Small intestine (tissue), 7 donors: Measurements from ENCODE around the gene CASK. TPM values are rescaled to one million over a fixed set of nuclear protein-coding genes. Genes with fewer than 3 reads are reported as not detected.

Experiments used
- DNase-seq, 2 donors: peaks; one replicate each; pipeline versions ENCODE4 v3.0.0 to v3.0.0-alpha.2; 2013
- FAIRE-seq: peaks from 2 replicates; lab custom pipeline; 2012; peaks lifted over from hg19 to GRCh38; lab: Jason Lieb, UNC
- H3K27ac ChIP-seq, 3 donors: one replicate each; pipeline ENCODE4 v1.5.1; 2013; ENCODE audit warnings: low read length in 2 of 3, mild to moderate bottlenecking in 2 of 3, control low read depth in 1 of 3, inconsistent platforms in 1 of 3, low read depth in 1 of 3, moderate library complexity in 1 of 3
- H3K27me3 ChIP-seq, 3 donors: one replicate each; pipeline ENCODE4 v1.6.1; 2013; ENCODE audit warnings: low read length in 3 of 3, inconsistent platforms in 1 of 3; ENCODE audit not compliant: control insufficient read depth in 3 of 3, insufficient read depth in 3 of 3
- H3K36me3 ChIP-seq, 3 donors: one replicate each; pipeline ENCODE4 v1.6.1; 2013; ENCODE audit warnings: low read length in 3 of 3, inconsistent platforms in 1 of 3, low read depth in 1 of 3, mild to moderate bottlenecking in 1 of 3, moderate library complexity in 1 of 3; ENCODE audit not compliant: control insufficient read depth in 3 of 3, insufficient read depth in 2 of 3
- H3K4me1 ChIP-seq, 3 donors: one replicate each; pipeline ENCODE4 v1.6.1; 2013; ENCODE audit warnings: low read length in 2 of 3, inconsistent platforms in 1 of 3, low read depth in 1 of 3, mild to moderate bottlenecking in 1 of 3, moderate library complexity in 1 of 3; ENCODE audit not compliant: control insufficient read depth in 3 of 3, insufficient read depth in 2 of 3
- H3K4me3 ChIP-seq, 3 donors: one replicate each; pipeline ENCODE4 v1.5.1; 2013; ENCODE audit warnings: low read length in 3 of 3, control low read depth in 1 of 3, inconsistent platforms in 1 of 3, low read depth in 1 of 3, mild to moderate bottlenecking in 1 of 3, moderate library complexity in 1 of 3
- H3K9me3 ChIP-seq, 2 donors: one replicate each; pipeline ENCODE4 v1.6.1; 2013; ENCODE audit warnings: low read depth in 1 of 2, low read length in 1 of 2; ENCODE audit not compliant: control insufficient read depth in 2 of 2, insufficient read depth in 1 of 2
- WGBS, 3 donors: extraction: QIAGEN DNeasy Blood & Tissue Kit; methylation state at CpG; one replicate each; pipeline ENCODE4 v1.1.7; 2013; 5-methylcytosine and 5-hydroxymethylcytosine counted together
- polyA plus RNA-seq, 4 donors: library from polyadenylated mRNA; stranded (reverse) in 3 of 4; unstranded in 1 of 4; fragments of 200-250 nt in 3 of 4; fragments of 120-200 nt in 1 of 4; gene quantifications; one replicate each; pipeline versions ENCODE4 v1.2.1 to v1.2.3, GENCODE V29; 2013
- donor health status: healthy with polysubstance abuse.
- donor health status: control.
- donor health status: control.
- donor health status: Bipolar disorder and iron deficiency.
- donor health status: healthy.

Gene CASK
- polyA plus RNA-seq, 4 donors, result 16.5 to 77.8 (median 25.2) TPM

GRCh38 chrX:41705680-41706374 is 217.5 kb downstream of the CASK start:
- FAIRE-seq (no peak), DNase-seq (no peak)
- Histone ChIP-seq H3K27ac (peak overlapping the region in 1 of 3 donors; percentile 44), H3K36me3 (peaks cover 0 to 2% (median 0%) of the 10 kb centered on the region in 3 donors), H3K27me3 (no peaks in the 10 kb centered on the region), H3K4me3 (no peak overlapping the region), H3K9me3 (no peaks in the 10 kb centered on the region), H3K4me1 (no peaks in the 10 kb centered on the region)
- 61 to 79% (median 63%) methylated on average over 3 of the region's 3 CpGs for WGBS, 3 donors

- no peaks in the 10 kb centered on the region for H3K27me3 ChIP-seq
- no peak overlapping the region for H3K4me3 ChIP-seq
- peak overlapping the region in 1 of 3 donors; percentile 24 for H3K27ac ChIP-seq
- FAIRE-seq (no peak), DNase-seq (no peak)
- no peaks in the 10 kb centered on the region for H3K9me3 ChIP-seq
- H3K36me3 ChIP-seq, result peaks cover 0 to 2% (median 0%) of the 10 kb centered on the region in 3 donors
- no peaks in the 10 kb centered on the region for H3K4me1 ChIP-seq
- WGBS, 3 donors, result 92 to 100% (median 93%) methylated on average over 1 of the region's 1 CpG
Observed at GRCh38 chrX:41705042-41705441, 218.3 kb downstream of the CASK start.

GRCh38 chrX:41703574-41704029 is 219.8 kb downstream of the CASK start:
- DNase-seq, result no peak
- Histone ChIP-seq H3K36me3 (peaks cover 0 to 2% (median 0%) of the 10 kb centered on the region in 3 donors), H3K27me3 (no peaks in the 10 kb centered on the region), H3K27ac (no peak overlapping the region), H3K9me3 (no peaks in the 10 kb centered on the region), H3K4me1 (no peaks in the 10 kb centered on the region), H3K4me3 (no peak overlapping the region)
- no peak for FAIRE-seq

GRCh38 chrX:41695426-41695825 is 227.9 kb downstream of the CASK start:
- Histone ChIP-seq H3K27ac (no peak overlapping the region), H3K9me3 (no peaks in the 10 kb centered on the region), H3K4me3 (no peak overlapping the region), H3K36me3 (no peaks in the 10 kb centered on the region), H3K27me3 (no peaks in the 10 kb centered on the region), H3K4me1 (no peaks in the 10 kb centered on the region)
- WGBS, 3 donors, result 79 to 84% (median 81%) methylated on average over 7 of the region's 7 CpGs
- no peak for FAIRE-seq
- DNase-seq, result peak in 1 of 2 donors; percentile 42

GRCh38 chrX:41693024-41693423 is 230.3 kb downstream of the CASK start:
- Histone ChIP-seq H3K9me3 (no peaks in the 10 kb centered on the region), H3K4me1 (no peaks in the 10 kb centered on the region), H3K27me3 (no peaks in the 10 kb centered on the region), H3K27ac (no peak overlapping the region), H3K36me3 (no peaks in the 10 kb centered on the region), H3K4me3 (no peak overlapping the region)
- DNase-seq (no peak), FAIRE-seq (no peak)
- 63 to 77% (median 76%) methylated on average over 3 of the region's 3 CpGs for WGBS, 3 donors

GRCh38 chrX:41692162-41692749 is 231.1 kb downstream of the CASK start:
- H3K4me1 ChIP-seq, result no peaks in the 10 kb centered on the region
- H3K27me3 ChIP-seq, result no peaks in the 10 kb centered on the region
- 41 to 79% (median 71%) methylated on average over 1 of the region's 1 CpG for WGBS, 3 donors
- no peaks in the 10 kb centered on the region for H3K9me3 ChIP-seq
- no peak for FAIRE-seq
- H3K4me3 ChIP-seq, result peak overlapping the region in 1 of 3 donors; percentile 2
- DNase-seq, result no peak
- peak overlapping the region in 1 of 3 donors; percentile 45 for H3K27ac ChIP-seq
- H3K36me3 ChIP-seq, result no peaks in the 10 kb centered on the region

GRCh38 chrX:41689711-41690110 is 233.6 kb downstream of the CASK start:
- WGBS, 3 donors, result 71 to 88% (median 80%) methylated on average over 3 of the region's 3 CpGs
- DNase-seq, result no peak
- no peak for FAIRE-seq
- H3K27me3 ChIP-seq, result no peaks in the 10 kb centered on the region
- H3K4me1 ChIP-seq, result no peaks in the 10 kb centered on the region
- no peak overlapping the region for H3K27ac ChIP-seq
- no peaks in the 10 kb centered on the region for H3K9me3 ChIP-seq
- peaks cover 0 to 7% (median 0%) of the 10 kb centered on the region in 3 donors for H3K36me3 ChIP-seq
- peak overlapping the region in 1 of 3 donors; percentile 36 for H3K4me3 ChIP-seq

- Histone ChIP-seq H3K9me3 (no peaks in the 10 kb centered on the region), H3K4me1 (no peaks in the 10 kb centered on the region), H3K27me3 (no peaks in the 10 kb centered on the region), H3K4me3 (peak within 1 kb of the TSS in 1 of 3 donors; percentile 36), H3K36me3 (peaks cover 0 to 9% (median 0%) of the 10 kb centered on the region in 3 donors), H3K27ac (no peak within 1 kb of the TSS)
- 60 to 79% (median 69%) methylated on average over 8 of the region's 8 CpGs for WGBS, 3 donors
- peak in 1 of 2 donors; percentile 29 for DNase-seq
- FAIRE-seq, result peak; percentile 74
Observed at GRCh38 chrX:41688835-41689234, 234.5 kb downstream of the CASK start, which contains the start of gene GPR34. GPR34 (plus strand) TSS chrX:41688973; CDS start chrX:41695634, 6,661 bp downstream.
